IMR-90 (cell line): ENCODE results near the gene APH1A.
"Not testable (repeated sequence)": the region's sequence is repeated elsewhere in the genome, so short reads cannot be mapped to it uniquely, and the experiment has no call there.

Experiments used
- BHLHE40 ChIP-seq: fragments of 150-350 bp; IDR thresholded peaks from 2 replicates; pipeline ENCODE4 v1.6.1; 2016; ENCODE audit warnings: mild to moderate bottlenecking, low read depth, low read length
- CEBPB ChIP-seq: IDR thresholded peaks from 2 replicates; pipeline ENCODE4 v1.6.1; 2012; ENCODE audit warnings: low read depth, low read length, improper control_type of control experiment
- CTCF ChIP-seq: conservative IDR thresholded peaks from 2 replicates; pipeline ENCODE4 v1.5.1; 2012; ENCODE audit warnings: mild to moderate bottlenecking, low read depth, low read length, improper control_type of control experiment
- ELK1 ChIP-seq: fragments of 150-350 bp; IDR thresholded peaks from 2 replicates; pipeline ENCODE4 v1.6.1; 2016; ENCODE audit warnings: low read depth, mild to moderate bottlenecking, low read length, moderate library complexity, borderline replicate concordance
- MAFK ChIP-seq: IDR thresholded peaks from 2 replicates; pipeline ENCODE4 v1.6.1; 2012; ENCODE audit warnings: low read depth, low read length, improper control_type of control experiment
- MXI1 ChIP-seq: IDR thresholded peaks from 2 replicates; pipeline ENCODE4 v1.6.1; 2012; ENCODE audit warnings: low read depth, mild to moderate bottlenecking, low read length, moderate library complexity, borderline replicate concordance
- POLR2A ChIP-seq: IDR thresholded peaks from 2 replicates; pipeline ENCODE4 v1.6.1; 2012; ENCODE audit warnings: mild to moderate bottlenecking, low read depth, low read length
- RAD21 ChIP-seq: IDR thresholded peaks from 2 replicates; pipeline ENCODE4 v1.6.1; 2012; ENCODE audit warnings: low read length, improper control_type of control experiment
- RCOR1 ChIP-seq: IDR thresholded peaks from 2 replicates; pipeline ENCODE4 v1.6.1; 2012; ENCODE audit warnings: mild to moderate bottlenecking, low read length, improper control_type of control experiment; ENCODE audit not compliant: insufficient replicate concordance
- RFX5 ChIP-seq: IDR thresholded peaks from 2 replicates; pipeline ENCODE4 v1.8.0; 2012; ENCODE audit warnings: low read depth, mild to moderate bottlenecking, low read length, moderate library complexity
- SMC3 ChIP-seq: fragments of 150-350 bp; IDR thresholded peaks from 2 replicates; pipeline ENCODE4 v1.6.1; 2016; ENCODE audit warnings: low read depth, mild to moderate bottlenecking, antibody characterized with exemption, low read length, moderate library complexity
- USF2 ChIP-seq: fragments of 150-350 bp; IDR thresholded peaks from 2 replicates; pipeline ENCODE4 v1.6.1; 2017; ENCODE audit warnings: mild to moderate bottlenecking, antibody characterized with exemption, low read length, low read depth

- not testable (repeated sequence) for TF ChIP-seq CTCF, ELK1, BHLHE40, USF2, RAD21, MXI1, CEBPB, POLR2A, RFX5, SMC3, RCOR1, MAFK
Measured at GRCh38 chr1:150314691-150315090, 45.9 kb upstream of the APH1A start.
